KMS-11 (cell line): Measurements from ENCODE around the gene SLAMF7.

Experiments
- H2AFZ ChIP-seq: fragments of 200-600 bp; sonication (generic); 2 replicates; pipeline ENCODE4 v1.6.1; 2016; ENCODE audit warnings: antibody characterized with exemption, mixed run types, low read depth
- H3K27ac ChIP-seq: fragments of 200-600 bp; sonication (generic); 2 replicates; pipeline ENCODE4 v1.6.1; 2016; ENCODE audit warnings: mild to moderate bottlenecking, mixed run types
- H3K27me3 ChIP-seq: fragments of 200-600 bp; sonication (generic); 2 replicates; pipeline ENCODE4 v1.6.1; 2017; ENCODE audit warnings: mild to moderate bottlenecking, low read depth, mixed run types, moderate library complexity; ENCODE audit not compliant: insufficient read depth
- H3K36me3 ChIP-seq: fragments of 200-600 bp; sonication (generic); 2 replicates; pipeline ENCODE4 v1.6.1; 2017; ENCODE audit warnings: mild to moderate bottlenecking, mixed run types; ENCODE audit not compliant: insufficient read depth
- H3K4me1 ChIP-seq: fragments of 200-600 bp; sonication (generic); 2 replicates; pipeline ENCODE4 v1.6.1; 2016; ENCODE audit warnings: mild to moderate bottlenecking, low read depth, mixed run types; ENCODE audit not compliant: poor library complexity, severe bottlenecking
- H3K4me2 ChIP-seq: fragments of 200-600 bp; sonication (generic); 2 replicates; pipeline ENCODE4 v1.7.0; 2016; ENCODE audit warnings: mild to moderate bottlenecking, mixed run types
- H3K4me3 ChIP-seq: fragments of 200-600 bp; sonication (generic); IDR thresholded peaks from 2 replicates; pipeline ENCODE4 v1.6.1; 2017; ENCODE audit warnings: low read depth, low read length, mixed read lengths; ENCODE audit not compliant: insufficient read depth
- H3K79me2 ChIP-seq: fragments of 200-600 bp; sonication (generic); 2 replicates; pipeline ENCODE4 v1.6.1; 2016; ENCODE audit warnings: low read depth, mixed run types; ENCODE audit not compliant: insufficient read depth
- H3K9ac ChIP-seq: fragments of 200-600 bp; sonication (generic); 2 replicates; pipeline ENCODE4 v1.6.1; 2016; ENCODE audit warnings: mild to moderate bottlenecking, mixed run types
- H4K20me1 ChIP-seq: fragments of 200-600 bp; sonication (generic); 2 replicates; pipeline ENCODE4 v1.6.1; 2016; ENCODE audit warnings: mild to moderate bottlenecking, mixed run types; ENCODE audit not compliant: insufficient read depth
- CTCF ChIP-seq: fragments of 200-600 bp; sonication (generic); conservative IDR thresholded peaks from 2 replicates; pipeline ENCODE4 v1.6.1; 2017; ENCODE audit warnings: low read depth, mild to moderate bottlenecking, antibody characterized with exemption, low read length, moderate library complexity, mixed read lengths

The SLAMF7 gene

GRCh38 chr1:160705742-160706141 lies 33.3 kb upstream of the SLAMF7 start:
- Histone ChIP-seq H3K27me3 (no peaks in the 10 kb centered on the region), H3K9ac (no peak overlapping the region), H3K79me2 (no peaks in the 10 kb centered on the region; the same call in 1 of the 2 replicates), H3K4me3 (no peak overlapping the region), H2AFZ (no peak overlapping the region), H3K36me3 (no peaks in the 10 kb centered on the region), H3K4me2 (no peak overlapping the region), H3K4me1 (peaks cover 46% of the 10 kb centered on the region), H4K20me1 (no peaks in the 10 kb centered on the region), H3K27ac (no peak overlapping the region)
- 0 out of 2 replicates have a peak, but pooled peaks have one; percentile 26 for TF ChIP-seq CTCF

GRCh38 chr1:160706526-160707235 lies 32.4 kb upstream of the SLAMF7 start:
- Histone ChIP-seq H3K9ac (no peak overlapping the region), H3K36me3 (no peaks in the 10 kb centered on the region), H3K79me2 (no peaks in the 10 kb centered on the region; the same call in 1 of the 2 replicates), H3K27ac (no peak overlapping the region), H2AFZ (no peak overlapping the region), H4K20me1 (no peaks in the 10 kb centered on the region), H3K4me2 (peak overlapping the region; percentile 98), H3K4me3 (no peak overlapping the region), H3K27me3 (no peaks in the 10 kb centered on the region), H3K4me1 (peaks cover 56% of the 10 kb centered on the region)
- TF ChIP-seq CTCF = no peak

GRCh38 chr1:160707236-160708064 lies 31.6 kb upstream of the SLAMF7 start:
- 0 out of 2 replicates have a peak, but pooled peaks have one; percentile 6 for TF ChIP-seq CTCF
- Histone ChIP-seq H3K4me3 (no peak overlapping the region), H3K9ac (no peak overlapping the region), H3K36me3 (no peaks in the 10 kb centered on the region), H3K4me1 (peaks cover 63% of the 10 kb centered on the region), H4K20me1 (no peaks in the 10 kb centered on the region), H3K4me2 (peak overlapping the region; percentile 98), H2AFZ (no peak overlapping the region), H3K27me3 (no peaks in the 10 kb centered on the region), H3K79me2 (no peaks in the 10 kb centered on the region; the same call in 1 of the 2 replicates), H3K27ac (no peak overlapping the region)

GRCh38 chr1:160708118-160708517 lies 30.9 kb upstream of the SLAMF7 start:
- H3K9ac ChIP-seq = no peak overlapping the region
- H3K27ac ChIP-seq = no peak overlapping the region
- H3K4me1 ChIP-seq = peaks cover 70% of the 10 kb centered on the region
- no peaks in the 10 kb centered on the region; the same call in 1 of the 2 replicates for H3K79me2 ChIP-seq
- no peaks in the 10 kb centered on the region for H4K20me1 ChIP-seq
- H3K4me3 ChIP-seq = no peak overlapping the region
- no peaks in the 10 kb centered on the region for H3K27me3 ChIP-seq
- TF ChIP-seq CTCF = no peak
- H3K4me2 ChIP-seq = peak overlapping the region; percentile 98; the same call in 1 of the 2 replicates
- H3K36me3 ChIP-seq = no peaks in the 10 kb centered on the region
- no peak overlapping the region for H2AFZ ChIP-seq
